GM12873 (cell line): Measurements from ENCODE around the gene MAPKAP1.

Experiments
- TF ChIP-seq, protein P1 (sequence below): IDR thresholded peaks from 2 replicates; pipeline ENCODE4 v1.5.1; 2012; ENCODE audit warnings: low read depth, mild to moderate bottlenecking, moderate library complexity, low read length, control low read depth; ENCODE audit not compliant: insufficient read depth; ENCODE audit errors: missing control alignments

MAPKAP1 gene

DNA sequence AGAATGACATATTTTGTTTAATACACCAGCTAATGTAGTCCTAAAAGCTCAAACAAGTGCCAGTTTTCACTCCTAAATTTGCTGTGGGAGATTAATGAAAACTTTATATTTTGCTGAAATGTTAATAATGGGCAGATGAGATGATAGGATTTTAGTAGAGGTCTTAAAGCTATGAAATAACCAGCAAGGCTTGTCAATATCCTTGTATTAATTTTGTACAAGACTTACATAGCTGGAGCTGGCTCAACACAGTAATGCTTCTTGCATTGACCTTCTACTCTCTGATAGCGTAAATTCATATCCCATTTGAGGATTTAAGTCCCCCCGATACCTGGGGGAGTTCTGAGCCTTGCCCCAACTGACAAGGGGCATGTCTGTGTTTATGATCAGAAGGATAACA lies 219.2 kb downstream of the MAPKAP1 start:
- TF ChIP-seq, protein P1, sequence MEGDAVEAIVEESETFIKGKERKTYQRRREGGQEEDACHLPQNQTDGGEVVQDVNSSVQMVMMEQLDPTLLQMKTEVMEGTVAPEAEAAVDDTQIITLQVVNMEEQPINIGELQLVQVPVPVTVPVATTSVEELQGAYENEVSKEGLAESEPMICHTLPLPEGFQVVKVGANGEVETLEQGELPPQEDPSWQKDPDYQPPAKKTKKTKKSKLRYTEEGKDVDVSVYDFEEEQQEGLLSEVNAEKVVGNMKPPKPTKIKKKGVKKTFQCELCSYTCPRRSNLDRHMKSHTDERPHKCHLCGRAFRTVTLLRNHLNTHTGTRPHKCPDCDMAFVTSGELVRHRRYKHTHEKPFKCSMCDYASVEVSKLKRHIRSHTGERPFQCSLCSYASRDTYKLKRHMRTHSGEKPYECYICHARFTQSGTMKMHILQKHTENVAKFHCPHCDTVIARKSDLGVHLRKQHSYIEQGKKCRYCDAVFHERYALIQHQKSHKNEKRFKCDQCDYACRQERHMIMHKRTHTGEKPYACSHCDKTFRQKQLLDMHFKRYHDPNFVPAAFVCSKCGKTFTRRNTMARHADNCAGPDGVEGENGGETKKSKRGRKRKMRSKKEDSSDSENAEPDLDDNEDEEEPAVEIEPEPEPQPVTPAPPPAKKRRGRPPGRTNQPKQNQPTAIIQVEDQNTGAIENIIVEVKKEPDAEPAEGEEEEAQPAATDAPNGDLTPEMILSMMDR = no peak

DNA sequence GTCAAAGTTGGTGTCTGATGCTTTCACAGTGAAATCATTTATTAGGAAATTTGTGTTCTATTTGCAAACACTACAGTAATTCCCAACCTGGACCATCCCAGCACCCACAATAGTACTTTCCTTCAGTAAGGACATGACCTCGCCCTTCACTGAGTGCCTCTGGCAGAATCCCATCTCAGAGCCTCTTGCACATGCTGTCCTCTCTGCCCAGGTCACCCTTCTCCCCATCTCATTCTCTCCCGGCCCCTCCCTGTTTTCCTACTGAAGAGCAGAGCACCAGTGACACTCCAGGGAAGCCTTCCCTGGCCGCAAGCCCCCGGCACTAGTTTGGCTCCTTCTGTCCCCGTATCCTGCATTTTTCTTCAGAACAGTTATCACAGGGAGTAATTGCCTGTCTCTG lies 220.4 kb downstream of the MAPKAP1 start:
- TF ChIP-seq, protein P1 = no peak

DNA sequence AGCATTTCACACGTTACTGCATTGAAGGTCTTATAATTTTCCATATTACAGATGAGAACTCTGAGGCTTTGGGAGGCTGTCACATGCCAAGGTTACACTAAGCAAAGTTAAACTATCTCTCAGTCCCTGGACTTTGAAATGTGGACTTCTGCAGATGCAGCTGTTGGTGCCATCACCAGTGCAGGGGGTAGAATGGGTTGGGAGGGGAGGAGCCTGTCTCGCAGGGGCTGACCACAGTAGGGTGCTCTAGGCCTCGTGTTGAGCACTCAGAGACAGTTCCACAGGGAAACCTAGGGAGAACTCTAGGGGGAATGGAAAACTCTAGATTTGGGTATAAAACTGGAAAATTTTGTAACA lies 220.9 kb downstream of the MAPKAP1 start:
- TF ChIP-seq, protein P1 = no peak

DNA sequence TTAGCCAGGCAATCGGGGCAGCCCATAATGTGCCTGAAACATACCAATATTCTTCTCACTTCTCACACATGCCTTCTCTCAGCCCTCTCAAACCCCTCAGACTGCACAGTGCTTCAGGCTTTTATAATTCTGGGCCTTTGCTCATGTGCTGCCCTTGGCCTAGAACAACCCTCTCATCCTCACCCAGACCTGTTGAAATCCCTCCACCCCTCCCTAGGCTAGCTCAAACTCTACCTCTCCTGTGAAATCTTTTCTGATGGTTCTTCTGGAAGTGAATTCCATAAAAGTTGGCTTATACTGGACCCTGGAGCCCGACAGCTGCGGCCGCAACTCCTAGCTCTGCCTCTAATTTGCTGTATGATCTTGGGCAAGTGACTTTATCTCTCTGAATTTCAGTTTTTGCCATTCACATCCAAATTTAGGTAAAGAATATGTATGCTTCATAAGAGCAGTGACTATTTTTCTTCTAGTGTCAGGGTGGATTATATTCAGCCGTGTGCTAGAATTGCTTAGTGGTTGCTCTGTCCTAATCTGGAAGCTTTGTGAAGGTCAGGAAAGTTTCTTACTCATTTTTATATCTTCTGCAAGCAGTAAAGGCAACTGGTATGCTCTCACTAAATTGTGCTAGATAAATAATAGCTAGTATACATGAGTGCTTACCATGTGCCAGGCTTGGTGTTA lies 221.4 kb downstream of the MAPKAP1 start:
- TF ChIP-seq, protein P1 = no peak

DNA sequence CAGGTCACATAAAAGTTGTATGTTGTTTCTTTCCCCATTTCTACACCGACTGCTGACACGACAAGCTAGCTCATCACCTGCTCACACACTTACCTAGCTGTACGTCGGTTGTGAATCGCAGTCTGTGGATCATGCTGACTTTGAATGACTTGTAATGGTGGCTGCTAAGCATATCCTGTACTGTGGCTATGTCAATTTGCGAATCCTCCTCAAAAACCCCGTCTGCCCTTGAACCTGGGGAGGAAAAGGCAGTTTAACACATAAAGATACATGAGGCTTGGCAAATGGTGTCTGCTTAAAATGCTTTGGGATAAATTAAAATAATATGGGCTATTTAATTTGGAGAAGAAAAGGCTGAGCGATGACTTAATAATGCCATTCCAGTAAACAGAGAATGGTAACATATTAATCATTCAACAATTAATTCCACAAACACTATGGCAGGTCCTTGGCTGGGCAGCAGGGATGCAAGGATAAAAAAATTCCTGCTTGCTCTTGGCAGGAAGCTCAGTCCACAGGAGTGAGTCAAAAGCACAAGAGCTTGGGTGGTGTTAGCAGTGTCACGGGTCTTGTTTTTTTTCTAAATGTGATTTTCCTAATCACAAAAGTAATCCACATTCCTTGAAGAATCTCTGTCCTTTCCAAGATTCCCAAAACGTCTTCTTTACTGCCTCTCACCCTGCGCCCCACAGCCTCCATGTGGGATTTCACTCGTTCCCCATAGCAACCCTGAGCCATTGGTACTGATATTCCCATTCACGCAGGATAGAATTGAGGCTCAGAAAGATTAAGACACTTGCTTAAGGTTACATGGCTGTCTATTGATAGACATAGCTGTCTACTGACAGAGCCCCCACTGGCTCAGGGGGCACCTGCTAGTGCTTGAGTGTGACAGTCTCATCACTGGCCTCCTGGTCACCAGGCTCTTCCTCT lies 222.4 kb downstream of the MAPKAP1 start:
- TF ChIP-seq, protein P1 = no peak

DNA sequence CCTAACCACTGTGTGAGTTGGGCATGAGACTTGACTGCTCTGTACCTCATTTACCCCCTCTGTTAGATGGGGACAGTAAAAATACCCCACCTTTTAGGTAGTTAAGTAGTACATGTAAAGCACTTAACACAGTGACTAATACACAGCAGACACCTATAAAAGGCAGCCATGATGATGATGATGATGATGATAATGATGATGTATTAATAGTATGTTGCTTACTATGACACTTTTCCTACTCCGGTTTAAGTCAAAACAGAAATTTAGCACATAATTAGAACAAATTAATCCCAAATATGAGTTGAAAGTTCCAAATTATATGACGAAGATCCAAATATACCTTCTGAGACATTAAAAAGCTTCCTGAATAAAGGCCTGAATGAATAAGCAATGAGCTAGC lies 223.3 kb downstream of the MAPKAP1 start:
- TF ChIP-seq, protein P1 = no peak

DNA sequence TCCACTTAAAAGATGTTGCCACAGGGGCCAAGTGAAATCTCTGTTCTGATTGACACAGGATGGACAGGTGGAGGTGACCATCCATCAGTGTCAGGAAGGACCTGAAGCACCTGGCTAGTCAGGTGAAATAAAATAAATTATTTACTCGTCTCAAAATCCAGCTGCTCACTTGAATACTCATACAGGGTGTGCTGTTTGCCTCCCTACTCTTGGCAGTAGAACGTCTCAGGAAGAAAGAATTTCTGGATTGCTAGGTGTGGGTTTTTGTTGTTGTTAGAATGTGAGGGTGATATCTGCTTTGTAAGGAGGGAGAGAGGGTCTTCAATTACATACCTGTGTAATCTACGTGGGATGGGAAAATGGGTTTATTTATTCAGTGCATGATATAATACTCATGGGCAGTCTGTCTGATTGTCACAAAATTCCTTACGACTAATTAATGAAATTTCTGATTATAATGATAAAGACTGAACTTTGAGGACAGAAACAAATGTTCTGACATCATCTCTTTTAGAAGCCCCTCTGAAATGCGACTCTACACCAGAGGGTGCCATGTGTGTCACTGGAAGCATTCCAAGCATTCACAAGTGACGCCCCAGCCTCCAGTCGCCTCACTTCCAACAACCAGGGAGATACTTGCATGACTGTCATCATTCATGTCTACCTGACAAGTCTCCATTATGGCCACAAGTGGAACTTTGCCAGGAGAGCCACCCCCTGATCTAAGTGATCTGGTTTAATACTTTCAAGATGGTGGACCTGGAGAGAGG lies 227.0 kb downstream of the MAPKAP1 start:
- TF ChIP-seq, protein P1 = no peak
